HG02884 (cell line): ENCODE measurements around the gene TREX2.

Experiments
- ATAC-seq: cut with Tn5 transposase; IDR thresholded peaks from one replicate; pipeline ENCODE4 v1.9.1; 2021; ENCODE audit warnings: mild to moderate bottlenecking, moderate library complexity; ENCODE audit not compliant: unreplicated experiment

The TREX2 gene

GRCh38 chrX:153476666-153477363 lies 31.0 kb upstream of the TREX2 start:
- no peak for ATAC-seq

DNA sequence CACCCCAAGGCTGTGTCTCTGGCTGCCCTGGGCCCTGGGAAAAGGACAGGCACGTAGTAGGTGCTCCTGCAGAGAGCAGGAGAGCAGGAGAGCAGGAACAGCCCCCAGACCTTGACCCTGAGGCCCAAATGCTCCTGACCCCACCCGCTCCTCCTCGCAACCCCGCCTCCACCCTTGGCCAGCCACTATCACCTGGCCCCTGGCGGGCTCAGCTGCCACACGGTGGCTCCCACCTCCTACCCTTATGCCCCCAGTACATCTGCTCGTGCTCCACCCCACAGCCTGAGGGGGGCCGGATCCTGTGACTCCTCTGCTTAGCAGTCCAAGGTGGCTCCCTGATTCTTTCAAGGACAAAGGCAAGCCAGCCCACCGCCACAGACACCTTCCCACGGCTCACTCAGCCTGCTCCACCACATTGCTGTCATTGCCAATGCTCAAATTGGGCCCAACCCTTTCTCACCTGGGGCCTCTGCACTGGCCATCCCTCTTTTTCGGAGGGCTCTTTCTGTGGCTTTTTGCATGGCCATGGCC lies 30.0 kb upstream of the TREX2 start:
- ATAC-seq, result no peak

DNA sequence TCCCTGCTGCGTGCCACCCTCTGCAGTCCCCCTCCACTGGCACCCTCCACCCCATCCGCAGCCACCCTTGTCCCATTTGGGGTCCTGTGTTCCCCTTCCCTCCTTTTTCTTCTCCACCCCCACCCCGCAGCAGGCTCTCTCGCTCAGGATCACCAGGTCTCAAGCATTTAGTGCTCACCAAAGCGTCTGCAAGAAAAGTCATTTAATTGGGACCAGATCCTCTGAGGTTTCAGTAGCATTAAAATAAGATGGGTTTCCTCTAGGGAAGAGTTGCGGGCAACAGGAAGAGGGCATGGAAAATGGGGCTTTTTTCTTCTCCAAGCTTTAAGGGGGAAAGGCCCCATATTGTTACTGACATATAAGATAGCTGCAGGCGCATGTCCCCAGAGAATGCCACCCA lies 29.4 kb upstream of the TREX2 start:
- no peak for ATAC-seq

DNA sequence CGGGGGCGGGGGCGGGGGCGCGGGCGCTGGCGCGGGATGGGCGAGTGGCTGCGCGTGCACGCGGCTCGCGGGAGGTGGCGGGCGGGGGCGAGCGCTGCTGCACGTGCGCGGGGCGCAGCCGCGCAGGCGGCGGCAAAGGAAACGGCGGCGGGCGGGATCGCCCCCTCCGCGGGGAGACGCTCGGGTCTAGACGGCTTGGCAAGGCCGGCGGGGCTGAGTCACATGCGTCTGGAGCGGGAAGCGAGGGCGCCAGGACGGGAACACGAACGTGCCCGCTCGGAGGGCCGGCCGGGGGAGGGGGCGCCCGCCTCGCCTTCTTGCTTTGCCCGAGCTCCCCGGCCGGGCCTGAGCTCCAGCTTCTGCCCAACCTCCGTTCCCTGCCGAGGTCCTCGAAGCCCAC lies 28.9 kb upstream of the TREX2 start:
- ATAC-seq, result no peak

DNA sequence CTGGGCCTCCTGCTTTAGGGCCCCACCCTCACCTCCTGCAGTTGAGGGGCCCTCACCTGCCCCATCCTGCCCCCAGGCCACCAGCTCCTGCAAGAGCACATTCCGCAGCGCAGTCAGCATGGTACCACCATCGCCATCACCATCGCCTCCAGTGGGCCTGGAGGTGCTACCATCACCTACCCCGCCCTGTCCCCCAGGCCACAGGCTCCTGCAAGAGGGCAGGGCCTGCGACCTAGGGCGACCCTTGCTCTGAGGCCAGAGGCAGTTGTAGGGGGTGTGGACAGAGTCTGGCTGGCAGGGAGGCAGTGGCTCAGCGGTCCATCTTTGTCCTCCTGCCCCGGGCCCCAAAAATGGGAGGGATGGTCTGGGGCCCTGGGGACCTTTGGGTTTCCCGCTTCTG lies 28.4 kb upstream of the TREX2 start:
- ATAC-seq, result no peak

GRCh38 chrX:153473126-153473525 lies 27.3 kb upstream of the TREX2 start:
- no peak for ATAC-seq

- ATAC-seq, result no peak
Measured at GRCh38 chrX:153471663-153472280, 25.9 kb upstream of the TREX2 start.

DNA sequence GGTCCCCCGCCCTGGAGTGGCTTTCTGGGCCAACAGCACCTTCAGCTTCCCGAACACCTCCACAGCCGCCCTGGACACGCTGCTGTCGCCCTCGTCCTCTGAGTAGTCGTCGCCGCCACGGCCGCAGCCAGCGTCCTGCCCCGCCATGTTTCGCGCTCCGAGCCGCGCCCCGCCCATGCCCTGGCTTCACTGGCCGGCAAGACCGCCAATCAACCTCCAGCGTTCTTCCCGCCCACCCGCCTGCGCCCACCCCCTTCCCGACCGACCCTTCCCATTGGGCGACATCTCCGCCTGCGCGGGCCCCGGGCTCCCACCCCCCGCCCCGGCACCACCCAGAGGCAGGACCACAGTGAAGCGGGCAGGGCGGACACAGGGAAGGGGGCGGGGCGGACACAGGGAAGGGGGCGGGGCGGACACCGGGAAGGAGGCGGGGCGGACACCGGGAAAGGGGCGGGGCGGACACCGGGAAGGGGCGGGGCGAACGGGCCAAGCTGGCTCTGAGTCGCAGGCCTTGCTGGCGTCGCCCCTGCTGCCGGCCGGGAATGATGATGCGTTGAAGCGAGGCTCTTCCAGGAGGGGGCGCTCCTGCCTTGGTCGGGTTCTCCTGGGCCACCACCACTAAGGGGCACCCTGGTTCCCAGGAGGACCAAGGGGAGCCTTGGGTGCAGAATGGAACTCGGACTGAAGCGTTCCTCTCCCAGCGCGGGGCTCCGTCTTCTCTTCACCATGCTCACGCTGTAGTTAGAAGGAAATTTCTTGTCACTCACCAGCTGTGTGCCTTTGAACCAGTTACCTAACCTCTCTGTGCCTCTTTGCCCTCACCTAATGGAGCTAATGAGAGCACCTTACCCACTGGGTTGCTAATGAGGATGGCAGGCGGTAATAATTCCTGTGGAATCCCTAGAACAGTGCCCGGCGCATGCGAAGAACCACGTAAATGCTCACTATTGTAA lies 24.8 kb upstream of the TREX2 start, which contains the start of gene HAUS7:
HAUS7 (minus strand) TSS at position 166 of the 953 bp plus-strand sequence; CDS start at position 147, 19 bp downstream.
- ATAC-seq, result peak; percentile 72

- ATAC-seq, result peak; percentile 29
Measured at GRCh38 chrX:153469811-153470410, 24.1 kb upstream of the TREX2 start.

- no peak for ATAC-seq
Measured at GRCh38 chrX:153468008-153468580, 22.2 kb upstream of the TREX2 start.

- ATAC-seq, result no peak
Measured at GRCh38 chrX:153465691-153466380, 20.0 kb upstream of the TREX2 start.

GRCh38 chrX:153464116-153464515 lies 18.3 kb upstream of the TREX2 start:
- no peak for ATAC-seq

GRCh38 chrX:153463556-153463955 lies 17.7 kb upstream of the TREX2 start:
- ATAC-seq, result no peak

- no peak for ATAC-seq
Measured at GRCh38 chrX:153463031-153463430, 17.2 kb upstream of the TREX2 start.

DNA sequence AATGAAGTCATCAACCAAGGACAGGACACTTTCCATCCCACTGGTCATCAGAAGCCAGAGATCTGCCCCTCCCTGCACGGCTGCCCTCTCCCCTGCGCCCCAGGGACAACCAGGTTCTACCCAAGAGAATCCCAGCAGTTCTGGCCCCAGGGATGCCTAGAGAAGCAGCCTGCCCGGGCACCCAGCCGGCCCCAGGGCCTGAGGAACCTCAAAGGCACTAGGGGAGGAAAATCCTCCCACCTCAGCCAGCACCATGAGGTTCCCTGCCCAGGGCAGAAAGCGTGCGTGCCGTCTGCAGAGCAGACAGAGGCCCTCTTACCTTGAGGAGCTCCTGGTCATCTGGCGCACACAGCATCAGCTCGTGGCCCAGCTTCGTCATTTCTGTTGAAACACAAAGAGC lies 16.4 kb upstream of the TREX2 start:
- no peak for ATAC-seq

DNA sequence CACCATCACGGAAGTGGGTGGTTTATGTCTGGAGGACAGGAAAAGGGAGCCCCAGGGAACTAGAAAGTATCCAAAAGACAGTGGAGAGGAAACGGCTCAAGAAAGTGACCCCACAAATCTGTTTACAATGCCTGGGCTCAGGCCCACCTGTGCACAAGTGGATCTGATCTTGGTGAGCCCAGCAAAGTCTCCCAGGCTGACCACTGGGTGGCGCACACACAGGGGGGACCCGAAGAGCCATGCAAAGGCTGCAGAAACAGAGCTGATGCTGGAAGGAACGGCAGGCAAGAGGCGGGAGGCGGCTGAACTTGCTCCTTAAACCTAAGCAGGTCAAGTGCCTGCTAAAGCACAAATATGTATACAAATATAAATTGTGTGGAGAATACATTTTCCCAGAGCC lies 15.0 kb upstream of the TREX2 start:
- ATAC-seq, result no peak

GRCh38 chrX:153459986-153460385 lies 14.1 kb upstream of the TREX2 start:
- ATAC-seq, result no peak

DNA sequence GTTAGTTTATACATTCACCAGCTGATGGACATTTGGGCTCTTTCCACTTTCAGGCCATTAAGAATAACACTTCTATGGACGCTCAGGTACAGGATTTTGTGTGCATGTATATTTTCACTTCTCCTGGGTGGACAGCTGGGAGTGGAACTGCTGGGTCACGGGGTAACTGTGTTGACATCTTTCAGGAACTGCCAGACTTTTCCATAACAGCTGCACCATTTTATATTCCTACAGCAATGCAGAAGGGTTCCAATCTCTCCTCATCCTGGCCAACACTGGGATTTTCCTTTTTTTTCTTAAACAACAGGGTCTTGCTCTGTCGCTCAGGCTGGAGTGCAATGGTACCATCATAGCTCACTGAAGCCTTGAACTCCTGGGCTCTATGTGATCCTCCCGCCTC lies 12.6 kb upstream of the TREX2 start:
- ATAC-seq, result no peak

- no peak for ATAC-seq
Measured at GRCh38 chrX:153457827-153458466, 12.1 kb upstream of the TREX2 start.
